Measurements from ENCODE around the gene CACNA2D4. TPM values are rescaled to one million over a fixed set of nuclear protein-coding genes. Genes with fewer than 3 reads are reported as not detected.

Gene CACNA2D4
- total and polyA plus RNA-seq, 2 of the 13 experiments (the other 11 are each of a cell fraction or from before 2014, with no cell fraction given), result 14.2 to 136 TPM

DNA sequence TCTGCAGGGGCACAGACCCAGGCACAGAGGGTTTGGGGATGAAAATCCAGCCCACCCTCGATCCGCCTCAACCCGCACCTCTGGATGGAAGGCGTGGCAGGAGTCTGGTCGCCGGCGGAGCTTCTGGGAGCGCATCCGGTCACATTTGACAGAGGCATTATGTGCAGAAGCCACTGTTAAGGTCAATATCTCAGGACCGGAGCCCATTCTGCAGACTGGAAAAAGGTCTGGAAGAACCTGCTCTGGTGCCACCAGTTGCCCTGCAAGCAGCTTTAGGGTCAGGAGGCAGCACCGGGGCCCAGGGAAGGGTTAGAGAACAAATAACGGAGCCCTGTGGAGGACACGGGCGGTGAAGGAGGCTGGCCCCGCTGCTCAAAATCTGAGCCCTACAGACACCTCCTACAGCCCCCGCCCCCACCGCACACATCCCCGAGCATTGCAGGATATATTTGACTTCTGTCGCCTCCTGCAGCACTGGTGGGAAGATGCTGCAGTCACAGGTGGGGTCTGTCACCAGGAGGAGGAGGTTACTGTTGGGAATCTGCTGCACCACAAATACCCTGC, 123.1 kb downstream of the CACNA2D4 start:
- Histone ChIP-seq H3K27ac (ENCODE audit: extremely low read length, insufficient read depth, low read length) (no peak overlapping the region), H3K9ac (ENCODE audit: insufficient read depth, low read depth, low read length) (no peak overlapping the region)

More for the DNA sequence above, 123.1 kb downstream of the CACNA2D4 start:
- ATAC-seq, result peak; percentile 6
- POLR2A ChIA-PET, result interaction anchor here (1.3 kb wide), 1 partner anchor 145 kb away, joined by 6 read pairs; no protein-coding TSS in a partner anchor
- no peak for FAIRE-seq
- BruUV-seq (replicated peaks), result no TSS peak
- H3K36me3 ChIP-seq (replicated peaks in 1 of 2; ENCODE audit: control insufficient read depth in 1 of 2, insufficient read depth in 2 of 2, low read length in 2 of 2), result peaks cover 0 to 3% of the 10 kb centered on the region in 2 experiments; a peak in 3 of 5 replicates
- H2AFZ ChIP-seq (ENCODE audit: low read length), result no peak overlapping the region
- H4K20me1 ChIP-seq (ENCODE audit: insufficient read depth, low read length), result no peaks in the 10 kb centered on the region
- in situ Hi-C loops (cut with HindIII; ENCODE audit: extremely low pct_ligation_motif_present, low pct_unique_long_range_greater_than_20kb) (no loop called here), intact Hi-C loops (cut with micrococcal nuclease; ENCODE audit: unreplicated experiment) (loop anchor here (5.0 kb wide), 1 partner anchor 242 kb away; no protein-coding TSS in a partner anchor)
- peaks cover 19% of the 10 kb centered on the region; the same call in 1 of the 2 replicates for H3K4me1 ChIP-seq (ENCODE audit: insufficient read depth, low read length)
- no peaks in the 10 kb centered on the region for H3K9me3 ChIP-seq (ENCODE audit: low read length)
- WGBS (ENCODE audit: low lambda C conversion rate), result 78% methylated on average over 18 of the region's 19 CpGs
- no peaks in the 10 kb centered on the region for H3K27me3 ChIP-seq (ENCODE audit: control insufficient read depth in 1 of 2, insufficient read depth in 2 of 2, low read length in 2 of 2)
- H3K4me2 ChIP-seq (ENCODE audit: low read depth, low read length), result peak overlapping the region; percentile 92
- peak overlapping the region in 1 of 3 experiments; percentile 56; a peak in 2 of 6 replicates for H3K4me3 ChIP-seq (replicated peaks in 1 of 3; ENCODE audit: insufficient read depth in 1 of 3, low read depth in 2 of 3, low read length in 3 of 3)
- H3K79me2 ChIP-seq (ENCODE audit: insufficient read depth, low read length), result no peaks in the 10 kb centered on the region
- TF ChIP-seq ZNF747 (CRISPR knock-in tag; IDR thresholded peaks at IDR 0.05; ENCODE audit: borderline replicate concordance) (no peak), ZNF468 (CRISPR knock-in tag; IDR thresholded peaks at IDR 0.05) (0 out of 2 replicates have a peak, but pooled peaks have one; percentile 33), ZC3H4 (CRISPR knock-in tag; IDR thresholded peaks at IDR 0.05; ENCODE audit: borderline replicate concordance) (no peak), ZNF563 (CRISPR knock-in tag; IDR thresholded peaks at IDR 0.05) (no peak), TMF1 (CRISPR knock-in tag; IDR thresholded peaks at IDR 0.05; ENCODE audit: low read depth) (no peak), SOX13 (IDR thresholded peaks at IDR 0.05) (no peak), SOX13 (CRISPR knock-in tag; conservative IDR thresholded peaks at IDR 0.05 in 1 of 2, IDR thresholded peaks at IDR 0.05 in 1 of 2) (no peak), FOXM1 (CRISPR knock-in tag; IDR thresholded peaks at IDR 0.05) (no peak), ATF7 (IDR thresholded peaks at IDR 0.05) (no peak), ATF7 (CRISPR knock-in tag; IDR thresholded peaks at IDR 0.05) (no peak), AGO2 (optimal IDR thresholded peaks at IDR 0.05; ENCODE audit: low read depth, low read length) (peak; percentile 17), CC2D1A (CRISPR knock-in tag; IDR thresholded peaks at IDR 0.05) (no peak), KLF12 (CRISPR knock-in tag; IDR thresholded peaks at IDR 0.05; ENCODE audit: borderline replicate concordance) (no peak), RFX3 (CRISPR knock-in tag; IDR thresholded peaks at IDR 0.05) (no peak), TCF7L2 (IDR thresholded peaks at IDR 0.05; ENCODE audit: low read depth, low read length) (no peak), REPIN1 (CRISPR knock-in tag; IDR thresholded peaks at IDR 0.05; ENCODE audit: borderline replicate concordance, low read depth) (no peak), ZNF616 (CRISPR knock-in tag; IDR thresholded peaks at IDR 0.05; ENCODE audit: low read depth) (no peak), SALL1 (CRISPR knock-in tag; IDR thresholded peaks at IDR 0.05) (no peak), ZSCAN21 (CRISPR knock-in tag; IDR thresholded peaks at IDR 0.05; ENCODE audit: borderline replicate concordance) (peak; percentile 38; the same call in 1 of the 2 replicates), POLR2G (IDR thresholded peaks at IDR 0.05; ENCODE audit: low read depth, low read length) (peak; percentile 28; the same call in 1 of the 2 replicates), KMT2B (CRISPR knock-in tag; IDR thresholded peaks at IDR 0.05) (no peak), KAT2B (IDR thresholded peaks at IDR 0.05; ENCODE audit: borderline replicate concordance, low read depth, low read length) (no peak)
- TF ChIP-seq, protein P1, sequence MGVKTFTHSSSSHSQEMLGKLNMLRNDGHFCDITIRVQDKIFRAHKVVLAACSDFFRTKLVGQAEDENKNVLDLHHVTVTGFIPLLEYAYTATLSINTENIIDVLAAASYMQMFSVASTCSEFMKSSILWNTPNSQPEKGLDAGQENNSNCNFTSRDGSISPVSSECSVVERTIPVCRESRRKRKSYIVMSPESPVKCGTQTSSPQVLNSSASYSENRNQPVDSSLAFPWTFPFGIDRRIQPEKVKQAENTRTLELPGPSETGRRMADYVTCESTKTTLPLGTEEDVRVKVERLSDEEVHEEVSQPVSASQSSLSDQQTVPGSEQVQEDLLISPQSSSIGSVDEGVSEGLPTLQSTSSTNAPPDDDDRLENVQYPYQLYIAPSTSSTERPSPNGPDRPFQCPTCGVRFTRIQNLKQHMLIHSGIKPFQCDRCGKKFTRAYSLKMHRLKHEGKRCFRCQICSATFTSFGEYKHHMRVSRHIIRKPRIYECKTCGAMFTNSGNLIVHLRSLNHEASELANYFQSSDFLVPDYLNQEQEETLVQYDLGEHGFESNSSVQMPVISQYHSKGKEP (CRISPR knock-in tag; IDR thresholded peaks at IDR 0.05), result no peak
- CTCF ChIA-PET (ENCODE audit: low intra/inter-chr PET ratio, low total read pairs), result interaction anchor here (1.4 to 3.3 kb wide), 3 partner anchors 143 to 240 kb away, joined by 4 to 88 read pairs (median 4); no protein-coding TSS in a partner anchor
- DNase-seq (ENCODE audit: low spot score), result no peak
